Measurements from ENCODE around the gene HOXC12.

Gene HOXC12

DNA sequence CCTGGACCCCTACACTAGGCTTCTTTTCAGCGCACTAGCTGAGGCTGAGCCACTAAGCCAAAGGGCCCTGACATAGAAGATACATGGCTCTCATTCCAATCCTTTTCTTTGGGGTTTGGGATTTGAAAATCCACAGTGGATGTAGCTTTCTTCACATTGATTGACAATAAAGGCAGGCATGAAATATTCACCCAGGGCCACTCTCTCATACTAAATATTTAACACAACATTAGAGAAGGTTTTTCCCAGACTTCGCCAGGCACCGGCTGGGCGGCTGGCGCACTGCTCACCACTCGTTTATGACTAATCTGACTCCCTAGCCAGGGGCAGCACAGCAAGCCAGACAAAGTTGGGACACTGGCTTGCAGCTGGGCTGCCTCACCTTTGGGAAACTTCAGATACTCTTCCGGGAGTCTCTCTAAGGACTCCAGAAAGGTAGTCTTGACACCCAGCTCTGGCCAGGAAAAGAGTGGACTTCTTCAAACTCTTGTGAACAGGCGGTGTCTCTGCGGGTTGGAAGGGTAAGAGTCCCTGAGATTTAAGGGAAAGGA is 17.5 kb downstream of the HOXC12 start:
- DNase-seq (ENCODE audit: low spot score) = no peak

DNA sequence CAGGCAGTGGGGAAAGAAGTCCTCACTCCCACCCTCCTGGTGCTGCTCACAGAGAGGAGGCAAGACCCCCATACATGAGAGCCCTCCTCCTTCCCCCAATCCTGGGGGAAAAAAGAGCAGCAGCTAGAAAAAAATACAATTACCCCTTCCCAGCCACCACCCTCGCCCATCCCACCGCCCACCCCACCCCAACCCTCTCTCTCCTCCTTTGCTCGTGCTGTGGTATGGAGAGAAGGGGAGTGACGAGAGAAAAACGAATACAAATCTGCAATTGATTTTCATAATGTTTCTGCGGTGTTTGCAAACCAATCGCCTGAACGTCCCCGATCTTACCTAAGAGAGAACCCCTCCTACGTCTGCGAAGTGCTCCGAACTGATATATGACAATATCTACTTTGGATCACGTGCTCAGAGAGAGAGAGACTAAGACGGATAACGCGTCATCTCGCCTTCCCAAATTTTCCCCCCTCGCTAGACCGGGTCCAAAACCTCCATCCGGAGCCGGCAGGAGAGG is 18.1 kb downstream of the HOXC12 start, which contains the start of gene HOXC11:
Gene HOXC11 (plus strand): TSS at position 405 of the 514 bp plus-strand sequence. CDS start 116 bp downstream, outside the sequence.
- no peak for DNase-seq (ENCODE audit: low spot score)

DNA sequence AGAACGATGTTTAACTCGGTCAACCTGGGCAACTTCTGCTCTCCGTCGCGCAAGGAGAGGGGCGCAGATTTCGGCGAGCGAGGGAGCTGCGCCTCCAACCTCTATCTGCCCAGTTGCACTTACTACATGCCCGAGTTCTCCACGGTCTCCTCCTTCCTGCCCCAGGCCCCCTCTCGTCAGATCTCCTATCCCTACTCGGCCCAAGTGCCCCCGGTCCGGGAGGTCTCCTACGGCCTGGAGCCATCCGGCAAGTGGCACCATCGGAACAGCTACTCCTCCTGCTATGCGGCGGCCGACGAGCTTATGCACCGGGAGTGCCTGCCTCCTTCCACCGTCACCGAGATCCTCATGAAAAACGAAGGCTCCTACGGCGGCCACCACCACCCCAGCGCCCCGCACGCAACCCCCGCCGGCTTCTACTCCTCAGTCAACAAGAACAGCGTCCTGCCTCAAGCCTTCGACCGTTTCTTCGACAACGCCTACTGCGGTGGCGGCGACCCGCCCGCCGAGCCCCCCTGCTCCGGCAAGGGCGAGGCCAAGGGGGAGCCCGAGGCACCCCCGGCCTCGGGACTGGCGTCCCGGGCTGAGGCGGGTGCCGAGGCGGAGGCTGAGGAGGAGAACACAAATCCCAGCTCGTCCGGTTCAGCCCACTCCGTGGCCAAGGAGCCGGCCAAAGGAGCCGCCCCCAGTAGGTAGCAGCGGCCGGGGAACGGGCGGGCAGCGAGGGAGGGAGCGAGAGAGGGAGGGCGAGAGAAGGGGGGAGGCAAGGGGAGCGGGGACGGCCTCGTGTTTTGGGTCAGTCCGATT is 18.7 kb downstream of the HOXC12 start:
- no peak for DNase-seq (ENCODE audit: low spot score)

DNA sequence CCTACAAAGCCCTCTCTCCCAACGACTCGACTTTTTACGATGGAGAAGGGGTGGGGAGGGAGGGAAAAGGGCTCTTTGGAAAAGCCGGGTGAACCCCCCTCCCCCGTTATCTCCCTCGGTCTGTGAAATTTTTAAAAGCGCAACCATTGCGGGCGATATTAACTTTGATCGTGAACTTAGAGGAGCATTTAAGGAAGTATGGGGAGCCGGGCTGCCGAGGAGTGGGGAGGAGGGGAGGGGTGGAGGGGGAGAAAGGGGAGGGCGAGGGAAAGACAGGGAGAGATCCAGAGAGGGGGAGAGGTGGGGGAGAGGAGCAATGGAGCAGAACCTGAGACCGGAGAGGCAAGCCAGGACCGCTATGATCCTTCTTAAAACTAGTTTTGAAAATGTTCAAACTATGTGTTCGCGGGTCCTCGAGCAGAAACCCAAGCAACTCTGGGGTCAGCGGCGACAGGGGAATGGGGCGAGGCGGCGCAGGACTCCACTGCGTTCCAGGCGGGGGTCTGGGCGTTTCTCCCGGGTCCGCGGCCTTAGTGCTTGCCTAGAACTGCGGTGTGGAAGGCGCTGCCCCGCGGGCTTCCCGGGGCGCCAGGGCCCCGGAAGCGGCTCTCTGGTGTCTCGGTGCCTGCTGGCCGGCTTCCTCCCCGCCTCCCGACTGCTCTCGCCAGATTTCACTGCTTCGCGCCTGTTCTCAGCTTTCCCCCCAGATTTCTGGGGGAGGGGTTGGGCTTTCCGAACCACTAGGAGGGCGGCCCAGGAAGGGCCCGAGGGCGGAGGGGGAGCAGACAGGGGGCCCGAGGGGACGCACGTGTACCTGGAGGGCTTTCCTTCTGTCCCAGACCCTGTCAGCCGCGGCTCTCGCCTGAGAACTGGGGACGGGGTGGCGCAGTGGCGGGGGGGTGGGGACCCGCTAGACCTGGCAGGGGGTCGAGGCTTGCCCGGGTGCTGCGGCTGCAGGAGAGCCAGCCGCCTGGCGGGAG is 19.7 kb downstream of the HOXC12 start, which contains the start of gene HOTAIR:
Gene HOTAIR (minus strand): TSS at position 871 of the 980 bp plus-strand sequence.
- DNase-seq (ENCODE audit: low spot score) = no peak

- no peak for DNase-seq (ENCODE audit: low spot score)
These were observed 20.4 kb downstream of the HOXC12 start for GRCh38 chr12:53975064-53975471.

DNA sequence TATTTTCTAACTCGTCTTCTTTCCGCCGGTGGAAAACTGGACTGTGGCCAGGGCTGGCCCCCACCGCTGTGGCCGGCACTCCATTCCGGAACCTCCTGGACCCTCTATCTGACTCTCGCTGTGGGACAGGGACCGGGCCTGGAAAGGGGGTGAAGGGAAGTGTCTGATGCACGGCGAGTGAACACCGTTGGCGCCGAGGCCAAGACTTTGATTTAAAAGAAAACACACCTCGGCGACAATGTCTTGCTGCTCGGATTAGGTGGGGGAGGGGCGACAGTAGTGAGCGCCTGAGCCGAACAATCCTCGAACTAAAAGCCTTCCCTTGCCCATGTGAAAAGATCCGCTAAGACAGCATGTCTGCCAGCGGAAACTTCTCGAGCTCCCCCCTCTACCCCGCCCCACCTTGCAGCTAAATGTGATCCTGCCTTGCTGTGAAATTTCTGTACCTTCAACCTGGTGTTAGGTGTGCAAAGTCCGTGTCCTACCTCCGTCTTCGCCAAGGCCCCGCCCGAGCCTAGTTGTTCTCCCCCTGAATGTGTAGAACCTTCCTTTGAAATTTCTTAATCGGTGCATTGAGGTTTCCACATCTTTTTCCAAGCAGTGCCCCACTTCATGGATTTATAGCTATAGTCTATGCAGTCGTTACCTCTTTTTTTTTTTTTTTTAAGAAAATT is 20.9 kb downstream of the HOXC12 start:
- DNase-seq (ENCODE audit: low spot score) = no peak

- DNase-seq (ENCODE audit: low spot score) = no peak
These were observed 21.6 kb downstream of the HOXC12 start for GRCh38 chr12:53976172-53976822.

- no peak for DNase-seq (ENCODE audit: low spot score)
These were observed 22.3 kb downstream of the HOXC12 start for GRCh38 chr12:53976823-53977595.

GRCh38 chr12:53977596-53978445 is 23.1 kb downstream of the HOXC12 start:
- DNase-seq (ENCODE audit: low spot score) = no peak

DNA sequence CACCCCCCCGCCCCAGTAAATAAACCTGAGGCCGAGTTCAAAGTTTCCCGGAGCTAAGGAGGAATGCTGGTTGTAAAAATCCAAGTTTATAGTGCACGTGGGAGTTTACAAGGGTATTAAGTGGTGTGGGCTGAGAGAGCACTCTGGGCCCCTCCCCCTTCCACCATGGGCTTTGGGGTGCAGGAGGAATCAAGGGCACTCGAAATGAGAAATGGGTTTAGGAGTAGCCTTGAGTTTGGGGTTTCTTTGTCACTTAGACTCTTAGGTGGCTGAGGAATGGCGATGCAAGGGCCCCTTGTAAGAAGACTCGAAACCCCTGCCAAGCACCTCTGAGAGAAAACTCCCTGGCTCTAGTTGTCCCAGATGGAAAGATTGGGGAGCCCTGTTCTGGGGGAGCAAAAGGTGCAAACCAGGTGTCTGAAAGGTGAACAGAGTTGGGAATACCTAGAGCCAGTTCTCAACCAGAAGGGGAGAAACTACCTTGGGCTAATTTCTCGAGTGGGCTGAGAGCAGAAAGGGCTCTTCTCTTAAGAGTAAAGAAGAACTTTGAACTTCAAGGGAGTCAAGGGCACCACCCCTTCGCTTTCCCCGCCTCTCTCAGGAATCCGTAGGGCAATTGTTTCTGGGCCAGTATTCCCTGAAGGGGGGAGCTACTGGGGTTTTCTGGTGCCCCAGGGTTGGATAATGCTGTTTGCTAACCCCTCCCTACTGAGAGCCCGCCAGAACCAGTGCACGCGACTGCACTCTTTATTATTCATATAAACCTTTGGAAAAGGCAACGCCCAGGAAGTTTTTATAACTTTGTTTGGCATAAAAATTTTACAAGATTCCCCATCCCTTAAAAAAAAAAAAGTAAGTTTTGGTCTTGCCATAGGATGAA is 24.0 kb downstream of the HOXC12 start:
- no peak for DNase-seq (ENCODE audit: low spot score)

DNA sequence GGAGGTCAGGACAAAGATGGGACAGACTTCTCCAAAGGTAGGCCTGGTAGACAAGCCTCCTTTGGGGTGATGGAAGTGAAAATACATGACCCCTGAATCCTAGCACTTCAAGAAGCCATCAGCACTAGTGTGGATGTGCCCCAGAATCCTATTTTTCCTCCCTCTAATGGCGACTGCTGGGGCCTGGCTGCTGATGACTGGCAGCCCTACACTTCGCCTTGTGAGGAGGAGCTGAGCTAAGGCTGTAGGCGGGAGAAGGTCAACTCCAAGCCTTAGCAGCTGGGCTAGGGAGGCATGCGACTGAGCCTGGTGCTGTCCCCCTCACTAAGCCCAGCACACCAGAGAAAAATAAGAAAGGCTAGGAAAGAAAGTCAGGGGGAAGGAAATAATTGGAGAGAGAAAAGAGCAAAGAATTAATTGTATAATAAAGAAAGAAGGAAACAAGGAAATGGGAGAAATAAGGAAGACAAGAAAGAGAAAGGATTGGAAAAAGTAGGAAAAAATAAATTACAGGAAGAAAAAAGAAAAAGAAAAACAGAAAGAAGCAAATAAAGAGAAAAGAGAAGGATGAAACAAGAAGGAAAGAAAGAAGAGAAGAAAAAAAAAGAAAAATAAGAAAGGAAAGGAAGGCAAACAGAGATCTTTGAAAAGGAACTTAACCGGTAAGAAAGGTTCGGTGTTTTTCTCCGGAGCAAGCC is 25.6 kb downstream of the HOXC12 start:
- no peak for DNase-seq (ENCODE audit: low spot score)

GRCh38 chr12:53980802-53981496 is 26.2 kb downstream of the HOXC12 start:
- DNase-seq (ENCODE audit: low spot score) = no peak

GRCh38 chr12:53981634-53982565 is 27.2 kb downstream of the HOXC12 start:
- DNase-seq (ENCODE audit: low spot score) = no peak

DNA sequence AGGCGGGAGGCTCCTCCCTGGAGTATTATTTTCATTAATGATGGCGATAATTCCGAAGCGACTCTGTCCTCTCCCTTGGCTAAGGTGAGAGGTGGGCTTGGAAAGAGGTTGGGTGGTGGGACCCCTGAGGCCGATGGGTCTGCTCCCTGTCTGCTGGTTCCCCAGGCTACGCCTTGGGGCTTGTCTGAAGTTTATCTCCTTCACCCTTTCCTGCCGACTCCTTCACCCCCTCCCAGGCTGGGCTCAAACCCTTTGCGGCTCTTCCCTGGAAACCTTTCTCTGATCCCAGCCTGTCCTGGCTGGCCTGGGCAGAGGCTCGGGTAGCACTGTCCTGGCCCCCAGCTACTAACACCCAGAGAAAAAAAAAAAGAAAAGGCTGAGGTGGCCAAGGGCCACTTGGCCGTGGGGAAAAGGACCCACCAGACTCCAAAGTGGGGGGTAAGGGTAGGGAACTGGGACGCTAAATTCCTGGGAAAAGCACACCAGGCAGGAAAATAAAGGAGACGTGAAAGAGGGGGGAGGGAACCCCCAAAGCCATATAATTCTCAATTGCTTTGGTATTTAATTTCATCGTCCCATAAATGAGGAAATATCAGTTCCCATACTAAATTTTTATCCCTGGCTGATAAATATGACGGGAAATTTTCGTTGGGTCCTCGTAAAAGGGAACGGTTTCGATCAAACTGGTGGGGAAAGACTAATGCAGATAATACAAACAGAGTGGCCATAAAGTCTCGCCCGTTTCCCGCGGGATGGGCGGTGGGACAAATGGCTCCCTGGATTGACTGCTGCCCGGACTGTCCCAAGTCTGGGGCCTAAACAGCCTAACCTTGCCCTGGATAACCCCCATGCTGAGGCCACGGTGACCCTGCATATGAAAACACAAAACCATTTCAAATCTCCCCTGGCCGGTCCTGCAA is 28.2 kb downstream of the HOXC12 start:
- no peak for DNase-seq (ENCODE audit: low spot score)
